ENCODE measurements around the gene C10orf71. TPM values are rescaled to one million over a fixed set of nuclear protein-coding genes. Genes with fewer than 3 reads are reported as not detected.

C10orf71 gene, protein sequence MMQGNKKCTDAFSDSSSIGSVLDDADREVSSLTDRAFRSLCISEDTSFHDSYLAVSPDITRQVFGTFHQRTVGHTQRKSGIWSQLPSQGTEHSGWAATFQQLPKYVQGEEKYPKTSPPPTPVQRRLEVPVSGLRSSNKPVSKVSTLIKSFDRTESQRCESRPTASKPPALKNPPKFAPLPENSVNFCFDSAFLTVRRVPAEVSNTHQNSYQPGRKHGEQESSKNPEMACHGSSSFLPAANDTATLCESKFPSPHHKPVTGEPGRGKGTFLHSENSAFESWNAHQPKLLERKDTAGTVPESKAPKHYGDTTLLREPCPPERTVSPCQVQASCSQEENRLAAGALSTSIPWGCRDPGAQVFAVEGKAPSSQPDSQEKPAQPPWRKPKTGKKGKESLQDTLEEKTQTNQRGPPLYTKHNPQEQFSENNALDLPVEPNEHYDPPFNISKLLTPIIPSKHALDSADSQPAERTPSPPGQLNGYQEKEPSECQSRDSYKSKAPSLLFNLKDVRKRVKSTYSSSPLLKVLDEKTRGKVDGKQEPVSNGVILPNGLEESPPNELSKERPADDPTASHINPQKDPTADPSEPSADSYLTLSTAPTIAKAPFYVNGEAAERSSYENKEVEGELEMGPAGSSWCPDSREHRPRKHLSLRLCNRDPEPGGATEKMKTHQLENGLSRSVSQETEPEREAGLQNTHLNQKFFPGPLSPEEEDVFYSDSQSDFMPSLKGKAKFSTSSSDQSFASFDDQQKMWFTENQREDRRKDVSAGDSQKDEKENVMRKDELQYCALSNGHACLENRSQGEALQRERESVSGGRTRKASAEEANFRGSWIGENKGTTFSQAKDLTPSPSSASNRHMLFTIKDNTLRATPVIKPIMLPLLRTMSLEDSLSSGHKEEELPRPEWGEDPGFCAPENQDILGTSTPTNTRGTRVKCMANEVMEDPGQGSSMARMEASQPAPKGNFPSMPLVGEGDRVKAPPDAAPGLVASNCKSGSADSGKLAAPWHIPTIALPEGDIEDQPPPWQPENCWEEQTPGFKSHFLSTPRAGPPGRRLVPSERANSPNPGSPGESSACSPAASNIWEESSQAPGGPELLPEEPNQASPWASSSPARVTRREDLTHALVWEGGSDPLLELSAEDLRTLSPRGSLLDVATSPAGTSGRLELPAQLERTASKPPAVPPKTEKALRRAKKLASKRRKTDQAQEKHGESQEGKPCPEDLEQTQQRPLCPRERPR (N-terminal part only)
- not detected in 2 replicates for total RNA-seq (2012; rRNA removed)

GRCh38 chr10:49298983-49299815, at the start of gene C10orf71:
C10orf71 (plus strand) TSS chr10:49299170; CDS start chr10:49322546, 23,376 bp downstream.
- Histone ChIP-seq H3K9me3 (replicated peaks; ENCODE audit: low read length) (no peaks in the 10 kb centered on the region), H3K4me3 (ENCODE audit: low read length) (no peak within 1 kb of the TSS), H3K36me3 (ENCODE audit: insufficient read depth, low read length) (no peaks in the 10 kb centered on the region), H3K27me3 (ENCODE audit: control insufficient read depth, insufficient read depth, low read length) (peaks cover 72% of the 10 kb centered on the region), H3K4me1 (ENCODE audit: control insufficient read depth, insufficient read depth, low read length) (peaks cover 6% of the 10 kb centered on the region), H3K4me2 (ENCODE audit: low read length) (peak within 1 kb of the TSS; percentile 36), H3K9ac (ENCODE audit: low read depth, low read length) (no peak within 1 kb of the TSS)

DNA sequence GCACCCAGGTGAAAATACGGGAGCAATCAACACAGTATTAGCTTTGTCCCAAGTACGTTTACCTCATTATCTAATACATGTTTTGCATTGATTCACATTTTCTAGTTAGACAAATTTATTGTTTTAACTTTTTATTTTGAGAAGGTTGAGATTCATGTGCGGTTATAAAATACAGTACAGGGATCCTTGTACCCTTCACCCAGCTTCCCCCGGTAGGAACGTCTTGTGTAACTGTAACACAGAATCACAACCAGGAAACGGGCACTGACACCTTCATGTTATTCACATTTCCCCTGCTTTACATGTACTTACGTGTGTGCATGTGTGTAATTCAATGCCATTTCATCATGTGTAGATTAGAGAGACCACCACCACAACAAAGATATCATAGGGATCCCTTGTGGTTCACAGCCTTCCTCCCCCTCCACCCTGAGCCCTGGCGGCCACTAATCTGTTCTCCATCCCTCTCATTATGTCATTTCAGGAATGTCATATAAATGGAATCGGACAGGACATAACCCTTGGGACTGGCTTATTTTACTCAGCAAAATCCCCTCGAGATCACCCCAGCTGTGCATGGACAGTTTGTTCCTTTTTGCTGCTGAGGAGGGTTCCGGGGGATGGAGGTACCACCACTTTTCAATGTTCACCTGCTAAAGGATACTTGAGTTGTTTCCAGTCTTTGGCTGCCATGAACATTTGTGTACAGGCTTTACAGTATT, 46.5 kb upstream of the C10orf71 start:
- Histone ChIP-seq H3K9me3 (replicated peaks; ENCODE audit: low read length) (no peaks in the 10 kb centered on the region), H3K27me3 (ENCODE audit: control insufficient read depth, insufficient read depth, low read length) (peaks cover 17% of the 10 kb centered on the region), H3K4me1 (ENCODE audit: control insufficient read depth, insufficient read depth, low read length) (no peaks in the 10 kb centered on the region), H3K9ac (ENCODE audit: low read depth, low read length) (no peak overlapping the region), H3K4me3 (ENCODE audit: low read length) (no peak overlapping the region), H3K4me2 (ENCODE audit: low read length) (no peak overlapping the region), H3K36me3 (ENCODE audit: insufficient read depth, low read length) (no peaks in the 10 kb centered on the region)

DNA sequence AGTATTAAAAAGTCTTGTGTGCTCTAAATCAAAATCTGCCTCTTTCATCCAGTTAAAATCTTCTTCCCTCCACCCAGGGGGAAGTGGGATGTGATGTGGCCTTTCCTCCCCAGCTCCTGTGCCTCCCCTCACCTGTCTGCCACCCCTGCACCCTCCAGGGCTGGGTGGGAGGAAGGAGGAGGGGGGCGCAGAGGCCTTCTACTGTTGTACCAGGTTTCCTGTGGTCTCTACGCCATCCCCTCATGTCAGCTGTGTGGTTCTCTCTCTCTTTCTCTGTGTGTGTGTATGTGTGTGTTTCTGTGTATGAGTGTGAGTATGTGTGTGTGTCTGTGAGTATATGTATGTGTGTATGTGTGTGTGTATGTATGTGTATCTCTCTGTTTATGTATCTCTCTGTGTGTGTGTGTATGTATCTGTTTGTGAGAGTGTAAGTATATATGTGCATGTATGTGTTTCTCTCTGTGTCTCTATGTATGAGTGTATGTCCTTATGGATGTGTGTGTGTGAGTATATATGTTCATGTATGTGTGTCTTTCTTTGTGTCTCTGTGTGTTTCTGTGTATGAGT, 45.5 kb upstream of the C10orf71 start:
- H3K4me2 ChIP-seq (ENCODE audit: low read length): no peak overlapping the region
- no peaks in the 10 kb centered on the region for H3K9me3 ChIP-seq (replicated peaks; ENCODE audit: low read length)
- H3K4me3 ChIP-seq (ENCODE audit: low read length): no peak overlapping the region
- no peaks in the 10 kb centered on the region for H3K4me1 ChIP-seq (ENCODE audit: control insufficient read depth, insufficient read depth, low read length)
- H3K36me3 ChIP-seq (ENCODE audit: insufficient read depth, low read length): no peaks in the 10 kb centered on the region
- H3K9ac ChIP-seq (ENCODE audit: low read depth, low read length): no peak overlapping the region
- peaks cover 23% of the 10 kb centered on the region for H3K27me3 ChIP-seq (ENCODE audit: control insufficient read depth, insufficient read depth, low read length)

GRCh38 chr10:49254150-49254549, 44.8 kb upstream of the C10orf71 start:
- H3K4me2 ChIP-seq (ENCODE audit: low read length): no peak overlapping the region
- peaks cover 30% of the 10 kb centered on the region for H3K27me3 ChIP-seq (ENCODE audit: control insufficient read depth, insufficient read depth, low read length)
- H3K4me1 ChIP-seq (ENCODE audit: control insufficient read depth, insufficient read depth, low read length): no peaks in the 10 kb centered on the region
- no peak overlapping the region for H3K4me3 ChIP-seq (ENCODE audit: low read length)
- no peaks in the 10 kb centered on the region for H3K9me3 ChIP-seq (replicated peaks; ENCODE audit: low read length)
- H3K36me3 ChIP-seq (ENCODE audit: insufficient read depth, low read length): no peaks in the 10 kb centered on the region
- H3K9ac ChIP-seq (ENCODE audit: low read depth, low read length): no peak overlapping the region

- Histone ChIP-seq H3K4me3 (ENCODE audit: low read length) (no peak overlapping the region), H3K9ac (ENCODE audit: low read depth, low read length) (no peak overlapping the region)
Observed at GRCh38 chr10:49254556-49255318, 44.2 kb upstream of the C10orf71 start.

GRCh38 chr10:49255883-49256282, 43.1 kb upstream of the C10orf71 start:
- Histone ChIP-seq H3K27me3 (ENCODE audit: control insufficient read depth, insufficient read depth, low read length) (peaks cover 40% of the 10 kb centered on the region), H3K36me3 (ENCODE audit: insufficient read depth, low read length) (no peaks in the 10 kb centered on the region), H3K9me3 (replicated peaks; ENCODE audit: low read length) (no peaks in the 10 kb centered on the region), H3K4me1 (ENCODE audit: control insufficient read depth, insufficient read depth, low read length) (no peaks in the 10 kb centered on the region), H3K4me2 (ENCODE audit: low read length) (no peak overlapping the region), H3K4me3 (ENCODE audit: low read length) (no peak overlapping the region), H3K9ac (ENCODE audit: low read depth, low read length) (no peak overlapping the region)

More at GRCh38 chr10:49254556-49255318, 44.2 kb upstream of the C10orf71 start:
- Histone ChIP-seq H3K4me2 (ENCODE audit: low read length) (no peak overlapping the region), H3K9me3 (replicated peaks; ENCODE audit: low read length) (no peaks in the 10 kb centered on the region), H3K4me1 (ENCODE audit: control insufficient read depth, insufficient read depth, low read length) (no peaks in the 10 kb centered on the region), H3K27me3 (ENCODE audit: control insufficient read depth, insufficient read depth, low read length) (peaks cover 34% of the 10 kb centered on the region), H3K36me3 (ENCODE audit: insufficient read depth, low read length) (no peaks in the 10 kb centered on the region)

DNA sequence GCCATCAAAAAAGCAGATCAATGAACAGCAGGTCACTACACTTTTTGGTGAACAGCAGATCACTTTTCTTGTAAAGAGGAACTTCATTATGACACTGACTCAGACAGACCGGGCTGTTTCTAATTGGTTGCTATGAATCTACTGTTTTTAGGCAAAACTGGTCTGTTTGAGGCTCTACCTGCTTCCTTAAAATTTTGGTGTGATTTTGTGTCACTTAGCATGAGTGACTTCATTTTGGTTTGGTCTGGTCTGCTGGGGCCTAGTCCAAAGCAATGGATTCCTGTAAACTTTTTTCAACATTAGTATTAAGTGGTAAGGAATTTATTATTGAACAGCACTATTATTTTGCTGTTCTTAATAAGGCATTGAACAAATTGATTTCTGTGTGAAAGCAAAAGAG, 41.8 kb upstream of the C10orf71 start:
- Histone ChIP-seq H3K9me3 (replicated peaks; ENCODE audit: low read length) (no peaks in the 10 kb centered on the region), H3K4me1 (ENCODE audit: control insufficient read depth, insufficient read depth, low read length) (no peaks in the 10 kb centered on the region), H3K4me3 (ENCODE audit: low read length) (no peak overlapping the region), H3K4me2 (ENCODE audit: low read length) (no peak overlapping the region), H3K36me3 (ENCODE audit: insufficient read depth, low read length) (no peaks in the 10 kb centered on the region), H3K9ac (ENCODE audit: low read depth, low read length) (no peak overlapping the region), H3K27me3 (ENCODE audit: control insufficient read depth, insufficient read depth, low read length) (peaks cover 46% of the 10 kb centered on the region)

DNA sequence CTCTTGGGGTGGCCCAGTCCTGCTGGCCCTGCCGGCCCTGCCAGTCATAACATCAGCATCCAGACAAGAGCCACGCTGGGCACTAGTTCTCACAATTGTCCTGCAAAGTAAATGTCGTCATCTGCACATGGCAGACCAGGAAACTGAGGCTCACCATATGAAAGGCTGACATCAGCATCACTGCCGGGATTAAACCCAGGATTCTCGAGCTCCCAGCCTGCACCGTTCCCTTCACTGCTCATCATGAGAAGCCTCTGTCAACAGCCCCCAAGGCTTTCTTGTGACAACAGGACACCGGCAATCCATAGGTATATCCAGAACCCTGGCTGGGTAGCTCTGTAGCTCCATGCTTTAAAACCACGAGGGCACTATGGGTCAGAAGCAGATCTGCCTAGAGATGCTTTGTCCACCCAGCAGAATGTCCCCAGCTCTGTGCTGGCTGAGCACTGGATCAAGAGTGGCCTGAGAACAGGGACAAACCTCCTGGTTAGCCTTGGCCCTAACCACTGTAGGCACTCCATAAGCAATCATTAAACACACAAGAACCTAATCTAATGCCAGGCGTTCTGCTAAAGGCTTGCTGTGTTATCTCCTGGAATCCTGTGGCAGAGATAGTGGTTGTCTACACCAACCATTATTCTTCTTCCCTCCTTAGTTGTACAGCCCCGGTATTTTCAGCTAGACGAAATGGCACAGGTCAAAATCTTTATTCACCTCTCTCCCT, 41.2 kb upstream of the C10orf71 start:
- Histone ChIP-seq H3K4me1 (ENCODE audit: control insufficient read depth, insufficient read depth, low read length) (no peaks in the 10 kb centered on the region), H3K4me3 (ENCODE audit: low read length) (no peak overlapping the region), H3K27me3 (ENCODE audit: control insufficient read depth, insufficient read depth, low read length) (peaks cover 49% of the 10 kb centered on the region), H3K4me2 (ENCODE audit: low read length) (no peak overlapping the region), H3K36me3 (ENCODE audit: insufficient read depth, low read length) (no peaks in the 10 kb centered on the region), H3K9ac (ENCODE audit: low read depth, low read length) (no peak overlapping the region), H3K9me3 (replicated peaks; ENCODE audit: low read length) (no peaks in the 10 kb centered on the region)

GRCh38 chr10:49258350-49258683, 40.7 kb upstream of the C10orf71 start:
- Histone ChIP-seq H3K9ac (ENCODE audit: low read depth, low read length) (no peak overlapping the region), H3K9me3 (replicated peaks; ENCODE audit: low read length) (no peaks in the 10 kb centered on the region), H3K4me3 (ENCODE audit: low read length) (no peak overlapping the region), H3K4me2 (ENCODE audit: low read length) (no peak overlapping the region), H3K4me1 (ENCODE audit: control insufficient read depth, insufficient read depth, low read length) (no peaks in the 10 kb centered on the region), H3K36me3 (ENCODE audit: insufficient read depth, low read length) (no peaks in the 10 kb centered on the region), H3K27me3 (ENCODE audit: control insufficient read depth, insufficient read depth, low read length) (peaks cover 49% of the 10 kb centered on the region)
